ENCODE results near the gene WNT3A. TPM values are rescaled to one million over a fixed set of nuclear protein-coding genes. Genes with fewer than 3 reads are reported as not detected.

The WNT3A gene
- total RNA-seq, 1 experiment from 2014 or later, result 1.0 TPM

- Histone ChIP-seq H3K9me2 (replicated peaks; ENCODE audit: low read length) (no peaks in the 10 kb centered on the region), H3K27me3 (ENCODE audit: low read length) (peaks cover 5% of the 10 kb centered on the region; the same call in 1 of the 2 replicates), H3F3A (ENCODE audit: low read length, unreplicated experiment) (no peaks in the 10 kb centered on the region), H3K36me3 (ENCODE audit: low read depth, low read length) (no peaks in the 10 kb centered on the region), H3K4me3 (ENCODE audit: low read length) (no peak overlapping the region), H3K4me1 (ENCODE audit: insufficient read depth, low read length) (no peaks in the 10 kb centered on the region; the same call in 1 of the 2 replicates), H3K27ac (ENCODE audit: low read length) (no peak overlapping the region), H3K4me2 (ENCODE audit: low read length) (no peak overlapping the region), H4K20me1 (ENCODE audit: low read length) (no peaks in the 10 kb centered on the region), H3K79me2 (ENCODE audit: low read length) (no peaks in the 10 kb centered on the region), H3K9me3 (ENCODE audit: low read length) (no peaks in the 10 kb centered on the region), H3K9ac (ENCODE audit: low read length) (no peak overlapping the region), H2AFZ (ENCODE audit: low read length) (no peak overlapping the region)
- BruUV-seq (replicated peaks), result no TSS peak
- ATAC-seq (no peak), DNase-seq (no peak)
- intact Hi-C loops (cut with micrococcal nuclease), result no loop called here
- CTCF ChIA-PET, result no interaction called here
- TF ChIP-seq EZH2phosphoT487 (IDR thresholded peaks at IDR 0.05; ENCODE audit: borderline replicate concordance, low read length) (no peak), EZH2 (IDR thresholded peaks at IDR 0.05; ENCODE audit: low read length, unreplicated experiment) (no peak), CTCF (conservative IDR thresholded peaks at IDR 0.05; ENCODE audit: low read depth, low read length) (no peak)
- POLR2A ChIA-PET (ENCODE audit: unreplicated experiment), result no interaction called here
Measured at GRCh38 chr1:228020686-228021354, 14.0 kb downstream of the WNT3A start.

- no peaks in the 10 kb centered on the region for H3K36me3 ChIP-seq (ENCODE audit: low read depth, low read length)
- no peak overlapping the region for H3K27ac ChIP-seq (ENCODE audit: low read length)
- intact Hi-C loops (cut with micrococcal nuclease), result no loop called here
- no peak overlapping the region for H3K4me2 ChIP-seq (ENCODE audit: low read length)
- no peaks in the 10 kb centered on the region for H3K4me1 ChIP-seq (ENCODE audit: insufficient read depth, low read length)
- H3K27me3 ChIP-seq (ENCODE audit: low read length), result peaks cover 5% of the 10 kb centered on the region; the same call in 1 of the 2 replicates
- H4K20me1 ChIP-seq (ENCODE audit: low read length), result no peaks in the 10 kb centered on the region
- H3K4me3 ChIP-seq (ENCODE audit: low read length), result no peak overlapping the region
- TF ChIP-seq CTCF (conservative IDR thresholded peaks at IDR 0.05; ENCODE audit: low read depth, low read length), result no peak
- no peak for TF ChIP-seq EZH2 (IDR thresholded peaks at IDR 0.05; ENCODE audit: low read length, unreplicated experiment)
- BruUV-seq (replicated peaks), result no TSS peak
- H3K9me3 ChIP-seq (ENCODE audit: low read length), result no peaks in the 10 kb centered on the region
- H3F3A ChIP-seq (ENCODE audit: low read length, unreplicated experiment), result no peaks in the 10 kb centered on the region
- ChIA-PET POLR2A (ENCODE audit: unreplicated experiment) (no interaction called here), CTCF (no interaction called here)
- ATAC-seq (peak; percentile 48), DNase-seq (no peak)
- H2AFZ ChIP-seq (ENCODE audit: low read length), result no peak overlapping the region
- H3K79me2 ChIP-seq (ENCODE audit: low read length), result no peaks in the 10 kb centered on the region
- H3K9ac ChIP-seq (ENCODE audit: low read length), result no peak overlapping the region
- no peaks in the 10 kb centered on the region for H3K9me2 ChIP-seq (replicated peaks; ENCODE audit: low read length)
Measured at GRCh38 chr1:228021355-228022030, 14.7 kb downstream of the WNT3A start.

Data from PC-3 (cell line).